IMR-90 (cell line): ENCODE data around the gene KRTAP21-3. TPM values are rescaled to one million over a fixed set of nuclear protein-coding genes. Genes with fewer than 3 reads are reported as not detected.

Experiments used
- ATAC-seq: fragments of 200-7000 bp; cut with Tn5 transposase; 2 replicates; pipeline ENCODE4 v1.9.1; 2020; ENCODE audit warnings: low read depth, mild to moderate bottlenecking, moderate library complexity
- BruUV-seq: library from RNA; stranded (reverse); fragments of 400-500 nt; replicated peaks from 2 replicates; lab custom pipeline; 2021; lab: Mats Ljungman, UMichigan
- CTCF ChIA-PET: fragments of 300-600 bp; formaldehyde crosslinking; extraction: SDS; loops from one replicate; lab custom pipeline; 2021; ENCODE audit warnings: antibody characterized with exemption; lab: Yijun Ruan, JAX
- POLR2A ChIA-PET: fragments of 300-600 bp; sonication (Branson Sonifier 250); formaldehyde crosslinking; loops from one replicate; lab custom pipeline; 2022; ENCODE audit warnings: antibody characterized with exemption; ENCODE audit not compliant: unreplicated experiment; lab: Charles Lee
- DNase-seq: peaks from one replicate; pipeline ENCODE4 v3.0.0; 2013
- H2AFZ ChIP-seq: replicated peaks from 2 replicates; pipeline ENCODE3; 2013; ENCODE audit warnings: low read length, mild to moderate bottlenecking; ENCODE audit not compliant: poor library complexity
- H2AK5ac ChIP-seq: 2 replicates; pipeline ENCODE4 v1.6.1; 2013; ENCODE audit warnings: low read depth, low read length, inconsistent platforms
- H2AK9ac ChIP-seq: replicated peaks from 2 replicates; pipeline ENCODE3; 2013; ENCODE audit warnings: mild to moderate bottlenecking, low read depth, low read length, moderate library complexity; ENCODE audit not compliant: poor library complexity
- H2BK120ac ChIP-seq: 2 replicates; pipeline ENCODE4 v1.6.1; 2013; ENCODE audit warnings: low read depth, low read length, inconsistent platforms
- H2BK15ac ChIP-seq: 3 replicates; pipeline ENCODE4 v1.6.1; 2013; ENCODE audit warnings: low read depth, low read length, inconsistent platforms
- H2BK20ac ChIP-seq: 2 replicates; pipeline ENCODE4 v1.6.1; 2013; ENCODE audit warnings: low read depth, mild to moderate bottlenecking, inconsistent platforms, low read length, moderate library complexity
- H2BK5ac ChIP-seq: 2 replicates; pipeline ENCODE4 v1.6.1; 2013; ENCODE audit warnings: mild to moderate bottlenecking, low read depth, low read length, inconsistent platforms; ENCODE audit not compliant: poor library complexity, severe bottlenecking
- H3K14ac ChIP-seq: replicated peaks from 2 replicates; pipeline ENCODE4 v1.6.1; 2013; ENCODE audit warnings: low read depth, low read length, inconsistent platforms
- H3K18ac ChIP-seq: 2 replicates; pipeline ENCODE4 v1.6.1; 2013; ENCODE audit warnings: low read depth, low read length, control low read depth
- H3K23ac ChIP-seq: 2 replicates; pipeline ENCODE4 v1.6.1; 2013; ENCODE audit warnings: low read depth, low read length, inconsistent platforms
- H3K27ac ChIP-seq: 2 replicates; pipeline ENCODE4 v1.5.1; 2013; ENCODE audit warnings: mild to moderate bottlenecking, control low read depth, low read length; ENCODE audit not compliant: insufficient read depth
- H3K27me3 ChIP-seq: 2 replicates; pipeline ENCODE4 v1.6.1; 2013; ENCODE audit warnings: low read length; ENCODE audit not compliant: control insufficient read depth, insufficient read depth
- H3K36me3 ChIP-seq: 2 replicates; pipeline ENCODE4 v1.6.1; 2013; ENCODE audit warnings: low read length, mixed read lengths; ENCODE audit not compliant: control insufficient read depth, insufficient read depth
- H3K4ac ChIP-seq: 2 replicates; pipeline ENCODE4 v1.6.1; 2013; ENCODE audit warnings: low read depth, low read length, inconsistent platforms
- H3K4me1 ChIP-seq: 2 replicates; pipeline ENCODE4 v1.6.1; 2013; ENCODE audit warnings: low read length, mixed read lengths; ENCODE audit not compliant: control insufficient read depth, insufficient read depth
- H3K4me2 ChIP-seq: 2 replicates; pipeline ENCODE4 v1.6.1; 2013; ENCODE audit warnings: low read depth, mild to moderate bottlenecking, control low read depth, low read length, moderate library complexity
- H3K4me3 ChIP-seq: 2 replicates; pipeline ENCODE4 v1.5.1; 2013; ENCODE audit warnings: low read depth, mild to moderate bottlenecking, control low read depth, low read length, moderate library complexity; ENCODE audit not compliant: insufficient read depth
- H3K56ac ChIP-seq: 2 replicates; pipeline ENCODE4 v1.6.1; 2013; ENCODE audit warnings: low read length, inconsistent platforms; ENCODE audit not compliant: insufficient read depth; ENCODE audit errors: extremely low read depth
- H3K79me1 ChIP-seq, 2 experiments: 2 replicates each; pipeline ENCODE4 v1.6.1; 2013; ENCODE audit warnings: low read length in 2 of 2, inconsistent platforms in 1 of 2, low read depth in 1 of 2
- H3K9ac ChIP-seq: 2 replicates; pipeline ENCODE4 v1.6.1; 2013; ENCODE audit warnings: low read depth, low read length, control low read depth
- H3K9me1 ChIP-seq: 2 replicates; pipeline ENCODE4 v1.6.1; 2013; ENCODE audit warnings: low read length, inconsistent platforms; ENCODE audit not compliant: insufficient read depth
- H3K9me3 ChIP-seq: 2 replicates; pipeline ENCODE4 v1.6.1; 2013; ENCODE audit warnings: low read length; ENCODE audit not compliant: control insufficient read depth, insufficient read depth
- H4K20me1 ChIP-seq: 2 replicates; pipeline ENCODE4 v1.6.1; 2013; ENCODE audit warnings: low read length, inconsistent platforms; ENCODE audit not compliant: insufficient read depth
- H4K5ac ChIP-seq: 2 replicates; pipeline ENCODE4 v1.6.1; 2013; ENCODE audit warnings: mild to moderate bottlenecking, low read depth, low read length, control low read depth
- H4K8ac ChIP-seq, 2 experiments: 2 replicates each; pipeline ENCODE4 v1.6.1; 2013; ENCODE audit warnings: low read depth in 2 of 2, low read length in 2 of 2, control low read depth in 1 of 2, inconsistent platforms in 1 of 2
- H4K91ac ChIP-seq: 2 replicates; pipeline ENCODE4 v1.6.1; 2013; ENCODE audit warnings: low read depth, low read length, inconsistent platforms; ENCODE audit not compliant: insufficient read depth
- BHLHE40 ChIP-seq: fragments of 150-350 bp; IDR thresholded peaks from 2 replicates; pipeline ENCODE4 v1.6.1; 2016; ENCODE audit warnings: mild to moderate bottlenecking, low read depth, low read length
- CEBPB ChIP-seq: IDR thresholded peaks from 2 replicates; pipeline ENCODE4 v1.6.1; 2012; ENCODE audit warnings: low read depth, low read length, improper control_type of control experiment
- CHD1 ChIP-seq: IDR thresholded peaks from 2 replicates; pipeline ENCODE4 v1.6.1; 2012; ENCODE audit warnings: low read depth, low read length, improper control_type of control experiment
- ELK1 ChIP-seq: fragments of 150-350 bp; IDR thresholded peaks from 2 replicates; pipeline ENCODE4 v1.6.1; 2016; ENCODE audit warnings: low read depth, mild to moderate bottlenecking, low read length, moderate library complexity, borderline replicate concordance
- FOS ChIP-seq: fragments of 150-350 bp; IDR thresholded peaks from 2 replicates; pipeline ENCODE4 v1.6.1; 2016; ENCODE audit warnings: low read depth, low read length
- MAFK ChIP-seq: IDR thresholded peaks from 2 replicates; pipeline ENCODE4 v1.6.1; 2012; ENCODE audit warnings: low read depth, low read length, improper control_type of control experiment
- MAZ ChIP-seq: IDR thresholded peaks from 2 replicates; pipeline ENCODE4 v1.6.1; 2012; ENCODE audit warnings: low read depth, mild to moderate bottlenecking, low read length, improper control_type of control experiment, moderate library complexity, borderline replicate concordance
- MXI1 ChIP-seq: IDR thresholded peaks from 2 replicates; pipeline ENCODE4 v1.6.1; 2012; ENCODE audit warnings: low read depth, mild to moderate bottlenecking, low read length, moderate library complexity, borderline replicate concordance
- POLR2A ChIP-seq: IDR thresholded peaks from 2 replicates; pipeline ENCODE4 v1.6.1; 2012; ENCODE audit warnings: mild to moderate bottlenecking, low read depth, low read length
- RAD21 ChIP-seq: IDR thresholded peaks from 2 replicates; pipeline ENCODE4 v1.6.1; 2012; ENCODE audit warnings: low read length, improper control_type of control experiment
- RCOR1 ChIP-seq: IDR thresholded peaks from 2 replicates; pipeline ENCODE4 v1.6.1; 2012; ENCODE audit warnings: mild to moderate bottlenecking, low read length, improper control_type of control experiment; ENCODE audit not compliant: insufficient replicate concordance
- RFX5 ChIP-seq: IDR thresholded peaks from 2 replicates; pipeline ENCODE4 v1.8.0; 2012; ENCODE audit warnings: low read depth, mild to moderate bottlenecking, low read length, moderate library complexity
- SMC3 ChIP-seq: fragments of 150-350 bp; IDR thresholded peaks from 2 replicates; pipeline ENCODE4 v1.6.1; 2016; ENCODE audit warnings: low read depth, mild to moderate bottlenecking, antibody characterized with exemption, low read length, moderate library complexity
- USF2 ChIP-seq: fragments of 150-350 bp; IDR thresholded peaks from 2 replicates; pipeline ENCODE4 v1.6.1; 2017; ENCODE audit warnings: mild to moderate bottlenecking, antibody characterized with exemption, low read length, low read depth
- dilution Hi-C: fragments of 300-500 bp; cut with HindIII; formaldehyde crosslinking; loops from one replicate; pipeline ENCODE4 v1.14.3; 2018; ENCODE audit warnings: low sequenced_read_pairs; ENCODE audit not compliant: unreplicated experiment
- in situ Hi-C: fragments of 300-500 bp; cut with MboI; formaldehyde crosslinking; loops from 3 replicates; pipeline ENCODE4 v1.14.3; 2019; ENCODE audit warnings: low sequenced_read_pairs, inconsistent platforms, mixed read lengths
- intact Hi-C: fragments of 100-400 bp; cut with micrococcal nuclease; formaldehyde crosslinking; loops from 2 replicates; pipeline ENCODE4 v1.10.0; 2022
- polyA plus RNA-seq, 3 experiments: library from polyadenylated mRNA; depleted of rRNA; stranded (reverse); fragments of >200 nt; gene quantifications; 2 replicates each; pipeline ENCODE4 v1.2.3, GENCODE V29; 2012; ENCODE audit warnings: low replicate concordance in 1 of 3
- total RNA-seq: library from RNA; depleted of rRNA; stranded (reverse); fragments of >200 nt; gene quantifications from 2 replicates; pipeline ENCODE4 v1.2.3, GENCODE V29; 2012
- TF ChIP-seq, protein P1 (sequence below): conservative IDR thresholded peaks from 2 replicates; pipeline ENCODE4 v1.5.1; 2012; ENCODE audit warnings: mild to moderate bottlenecking, low read depth, low read length, improper control_type of control experiment

KRTAP21-3 gene
- total and polyA plus RNA-seq, 2 of the 4 experiments (the other 2 are of a cell fraction), result not detected

DNA sequence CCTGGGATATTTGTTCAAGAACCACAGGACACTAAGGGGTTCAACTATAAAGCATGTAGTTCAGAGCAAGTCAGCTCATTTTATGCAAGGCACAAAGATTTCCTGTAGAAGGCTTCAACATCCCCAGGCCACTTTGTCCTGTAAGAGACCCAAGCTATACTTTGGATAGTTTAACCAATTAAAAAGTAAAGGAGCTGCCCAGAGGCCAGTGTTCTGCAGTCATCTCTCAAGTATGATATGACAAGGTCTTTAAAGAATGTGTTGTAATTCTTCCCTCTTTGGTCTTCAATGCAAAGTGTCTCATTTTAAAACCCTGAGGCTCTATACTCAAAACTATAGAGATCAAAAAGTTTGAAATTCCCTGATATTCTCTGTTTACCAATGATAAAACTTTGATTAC, 41.8 kb downstream of the KRTAP21-3 start:
- Histone ChIP-seq H3K14ac (no peak overlapping the region), H4K20me1 (no peaks in the 10 kb centered on the region), H2BK20ac (no peak overlapping the region), H3K4me3 (no peak overlapping the region), H3K27ac (no peak overlapping the region), H4K91ac (no peak overlapping the region), H3K56ac (no peak overlapping the region), H3K4me1 (no peaks in the 10 kb centered on the region), H3K79me1 (no peaks in the 10 kb centered on the region), H2AK5ac (no peak overlapping the region), H3K18ac (no peak overlapping the region), H3K9ac (no peak overlapping the region), H2BK5ac (no peak overlapping the region), H3K27me3 (no peaks in the 10 kb centered on the region), H3K36me3 (no peaks in the 10 kb centered on the region), H4K8ac (no peak overlapping the region), H2BK15ac (no peak overlapping the region), H3K4me2 (no peak overlapping the region), H4K5ac (no peak overlapping the region), H3K23ac (no peak overlapping the region), H3K9me1 (no peaks in the 10 kb centered on the region), H2AK9ac (no peak overlapping the region), H3K9me3 (peaks cover 14% of the 10 kb centered on the region), H2AFZ (no peak overlapping the region), H3K4ac (no peak overlapping the region), H2BK120ac (no peak overlapping the region)
- no peak for ATAC-seq
- no peak for DNase-seq
- TF ChIP-seq USF2, result no peak
- TF ChIP-seq RFX5, result no peak
- no peak for TF ChIP-seq CHD1
- TF ChIP-seq SMC3, result no peak
- no peak for TF ChIP-seq POLR2A
- TF ChIP-seq MAZ, result no peak
- no peak for TF ChIP-seq MXI1
- no peak for TF ChIP-seq ELK1
- TF ChIP-seq RCOR1, result no peak
- no peak for TF ChIP-seq FOS
- TF ChIP-seq BHLHE40, result no peak
- no peak for TF ChIP-seq MAFK
- TF ChIP-seq, protein P1, sequence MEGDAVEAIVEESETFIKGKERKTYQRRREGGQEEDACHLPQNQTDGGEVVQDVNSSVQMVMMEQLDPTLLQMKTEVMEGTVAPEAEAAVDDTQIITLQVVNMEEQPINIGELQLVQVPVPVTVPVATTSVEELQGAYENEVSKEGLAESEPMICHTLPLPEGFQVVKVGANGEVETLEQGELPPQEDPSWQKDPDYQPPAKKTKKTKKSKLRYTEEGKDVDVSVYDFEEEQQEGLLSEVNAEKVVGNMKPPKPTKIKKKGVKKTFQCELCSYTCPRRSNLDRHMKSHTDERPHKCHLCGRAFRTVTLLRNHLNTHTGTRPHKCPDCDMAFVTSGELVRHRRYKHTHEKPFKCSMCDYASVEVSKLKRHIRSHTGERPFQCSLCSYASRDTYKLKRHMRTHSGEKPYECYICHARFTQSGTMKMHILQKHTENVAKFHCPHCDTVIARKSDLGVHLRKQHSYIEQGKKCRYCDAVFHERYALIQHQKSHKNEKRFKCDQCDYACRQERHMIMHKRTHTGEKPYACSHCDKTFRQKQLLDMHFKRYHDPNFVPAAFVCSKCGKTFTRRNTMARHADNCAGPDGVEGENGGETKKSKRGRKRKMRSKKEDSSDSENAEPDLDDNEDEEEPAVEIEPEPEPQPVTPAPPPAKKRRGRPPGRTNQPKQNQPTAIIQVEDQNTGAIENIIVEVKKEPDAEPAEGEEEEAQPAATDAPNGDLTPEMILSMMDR, result no peak
- no peak for TF ChIP-seq RAD21
- TF ChIP-seq CEBPB, result no peak
- in situ Hi-C loops (no loop called here), intact Hi-C loops (no loop called here), dilution Hi-C loops (no loop called here)
- no TSS peak for BruUV-seq
- CTCF ChIA-PET, result no interaction called here
- POLR2A ChIA-PET, result no interaction called here
